HEK293T (cell line): ENCODE data around the gene GABPB1.

Experiments
- CTCF ChIA-PET: fragments of 350-600 bp; formaldehyde crosslinking; extraction: SDS; loops from one replicate; lab custom pipeline; 2021; ENCODE audit warnings: antibody characterized with exemption, inconsistent platforms; lab: Yijun Ruan, JAX
- POLR2A ChIA-PET: fragments of 350-600 bp; formaldehyde crosslinking; extraction: SDS; loops from one replicate; lab custom pipeline; 2020; ENCODE audit warnings: antibody characterized with exemption, inconsistent platforms; lab: Yijun Ruan, JAX
- DNase-seq: peaks from one replicate; pipeline ENCODE4 v3.0.0; 2012; ENCODE audit warnings: mixed read lengths; ENCODE audit errors: extremely low spot score
- ARNT ChIP-seq: fragments of 450-650 bp; IDR thresholded peaks from 2 replicates; pipeline ENCODE4 v1.6.1; 2017; ENCODE audit warnings: mild to moderate bottlenecking
- BHLHE40 ChIP-seq: fragments of 450-650 bp; IDR thresholded peaks from 2 replicates; pipeline ENCODE4 v1.6.1; 2016; ENCODE audit warnings: mild to moderate bottlenecking, moderate library complexity, borderline replicate concordance
- CTBP1 ChIP-seq: fragments of 450-650 bp; IDR thresholded peaks from 2 replicates; pipeline ENCODE4 v1.6.1; 2016; ENCODE audit warnings: borderline replicate concordance
- ELF4 ChIP-seq: fragments of 450-650 bp; IDR thresholded peaks from 2 replicates; pipeline ENCODE4 v1.6.1; 2017; ENCODE audit warnings: antibody characterized with exemption
- FOXA1 ChIP-seq: fragments of 450-650 bp; IDR thresholded peaks from 2 replicates; pipeline ENCODE4 v1.6.1; 2016; ENCODE audit warnings: mild to moderate bottlenecking
- FOXK2 ChIP-seq: fragments of 450-650 bp; IDR thresholded peaks from 2 replicates; pipeline ENCODE4 v1.6.1; 2016; ENCODE audit warnings: mild to moderate bottlenecking
- FOXM1 ChIP-seq: fragments of 450-650 bp; IDR thresholded peaks from 2 replicates; pipeline ENCODE4 v1.6.1; 2017; ENCODE audit warnings: mild to moderate bottlenecking, borderline replicate concordance
- HDGF ChIP-seq: fragments of 450-650 bp; IDR thresholded peaks from 2 replicates; pipeline ENCODE4 v1.6.1; 2017; ENCODE audit warnings: antibody characterized with exemption, borderline replicate concordance
- L3MBTL2 ChIP-seq: fragments of 450-650 bp; conservative IDR thresholded peaks from 2 replicates; pipeline ENCODE4 v1.6.1; 2016; ENCODE audit warnings: mild to moderate bottlenecking
- LEF1 ChIP-seq: fragments of 450-650 bp; IDR thresholded peaks from 2 replicates; pipeline ENCODE4 v1.6.1; 2017; ENCODE audit warnings: mild to moderate bottlenecking, borderline replicate concordance
- NFRKB ChIP-seq: fragments of 450-650 bp; IDR thresholded peaks from 2 replicates; pipeline ENCODE4 v1.6.1; 2016; ENCODE audit warnings: mild to moderate bottlenecking, moderate library complexity
- SP1 ChIP-seq: fragments of 450-650 bp; IDR thresholded peaks from 2 replicates; pipeline ENCODE4 v1.6.1; 2017
- SUZ12 ChIP-seq: fragments of 450-650 bp; IDR thresholded peaks from 2 replicates; pipeline ENCODE4 v1.6.1; 2016; ENCODE audit warnings: mild to moderate bottlenecking
- TARDBP ChIP-seq: fragments of 450-650 bp; IDR thresholded peaks from 2 replicates; pipeline ENCODE4 v1.6.1; 2016
- ZNF384 ChIP-seq: fragments of 450-650 bp; IDR thresholded peaks from 2 replicates; pipeline ENCODE4 v1.6.1; 2016
- TF ChIP-seq, protein P1 (sequence below): fragments of 450-650 bp; IDR thresholded peaks from 2 replicates; pipeline ENCODE4 v1.6.1; 2016

The GABPB1 gene

GRCh38 chr15:50275908-50276307, 79.1 kb downstream of the GABPB1 start:
- DNase-seq: no peak
- CTCF ChIA-PET: no interaction called here
- TF ChIP-seq ZNF384 (no peak), FOXM1 (no peak), SUZ12 (no peak)
- POLR2A ChIA-PET: no interaction called here

GRCh38 chr15:50275091-50275490, 79.9 kb downstream of the GABPB1 start:
- DNase-seq: no peak
- POLR2A ChIA-PET: no interaction called here
- TF ChIP-seq NFRKB (no peak), ZNF384 (no peak), FOXM1 (no peak), FOXK2 (no peak), SUZ12 (no peak), L3MBTL2 (no peak), LEF1 (no peak), TARDBP (no peak), FOXA1 (no peak), HDGF (no peak), ELF4 (no peak), CTBP1 (no peak), SP1 (no peak), BHLHE40 (no peak), ARNT (no peak)
- TF ChIP-seq, protein P1, sequence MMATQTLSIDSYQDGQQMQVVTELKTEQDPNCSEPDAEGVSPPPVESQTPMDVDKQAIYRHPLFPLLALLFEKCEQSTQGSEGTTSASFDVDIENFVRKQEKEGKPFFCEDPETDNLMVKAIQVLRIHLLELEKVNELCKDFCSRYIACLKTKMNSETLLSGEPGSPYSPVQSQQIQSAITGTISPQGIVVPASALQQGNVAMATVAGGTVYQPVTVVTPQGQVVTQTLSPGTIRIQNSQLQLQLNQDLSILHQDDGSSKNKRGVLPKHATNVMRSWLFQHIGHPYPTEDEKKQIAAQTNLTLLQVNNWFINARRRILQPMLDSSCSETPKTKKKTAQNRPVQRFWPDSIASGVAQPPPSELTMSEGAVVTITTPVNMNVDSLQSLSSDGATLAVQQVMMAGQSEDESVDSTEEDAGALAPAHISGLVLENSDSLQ: no peak
- CTCF ChIA-PET: no interaction called here

GRCh38 chr15:50267577-50267976, 87.4 kb downstream of the GABPB1 start:
- no peak for DNase-seq
- POLR2A ChIA-PET: no interaction called here
- CTCF ChIA-PET: no interaction called here
- TF ChIP-seq FOXK2: no peak
- TF ChIP-seq ELF4: no peak
- TF ChIP-seq, protein P1: no peak
- no peak for TF ChIP-seq ZNF384
- no peak for TF ChIP-seq L3MBTL2
- no peak for TF ChIP-seq SUZ12
- no peak for TF ChIP-seq LEF1
- TF ChIP-seq CTBP1: no peak
- TF ChIP-seq NFRKB: no peak
- TF ChIP-seq ARNT: no peak
- no peak for TF ChIP-seq BHLHE40
- TF ChIP-seq FOXM1: no peak
- no peak for TF ChIP-seq SP1
- no peak for TF ChIP-seq FOXA1
- no peak for TF ChIP-seq TARDBP
- no peak for TF ChIP-seq HDGF

- CTCF ChIA-PET: no interaction called here
- TF ChIP-seq LEF1: no peak
- no peak for DNase-seq
- POLR2A ChIA-PET: no interaction called here
These were observed 89.4 kb downstream of the GABPB1 start, which contains the start of gene HDC for GRCh38 chr15:50265620-50266019. Gene HDC, minus strand, starts transcription at chr15:50265726. Its CDS starts 103 bp downstream, at chr15:50265623.

DNA sequence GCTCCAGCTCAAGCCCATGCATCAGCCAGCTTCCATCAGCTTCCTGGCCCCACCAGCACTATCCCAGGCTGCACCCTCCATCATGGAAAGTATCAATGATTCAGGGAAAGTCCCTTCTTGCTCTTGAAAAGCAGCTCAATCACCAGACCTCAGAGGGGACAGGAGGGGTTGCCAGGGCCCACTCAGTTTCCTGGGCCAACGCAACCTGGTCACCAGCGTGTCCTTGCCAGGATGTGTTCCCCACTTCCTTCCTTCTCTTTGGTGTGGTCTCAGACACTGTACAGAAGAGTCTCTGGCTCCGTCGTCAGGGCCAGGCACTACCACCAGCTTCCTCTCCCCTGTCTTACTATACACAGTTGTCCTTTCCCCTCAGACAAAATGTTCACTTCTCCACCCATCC, 92.5 kb downstream of the GABPB1 start:
- CTCF ChIA-PET: interaction anchor here (0.6 kb wide), 1 partner anchor 1003 kb away, joined by 4 read pairs; no protein-coding TSS in a partner anchor
- no peak for TF ChIP-seq HDGF
- no peak for TF ChIP-seq BHLHE40
- no peak for TF ChIP-seq NFRKB
- TF ChIP-seq LEF1: no peak
- TF ChIP-seq SUZ12: no peak
- no peak for TF ChIP-seq ARNT
- no peak for TF ChIP-seq ZNF384
- TF ChIP-seq FOXK2: no peak
- TF ChIP-seq TARDBP: no peak
- TF ChIP-seq, protein P1: no peak
- TF ChIP-seq L3MBTL2: no peak
- TF ChIP-seq FOXM1: no peak
- DNase-seq: no peak
- POLR2A ChIA-PET: no interaction called here

GRCh38 chr15:50261981-50262380, 93.0 kb downstream of the GABPB1 start:
- no peak for TF ChIP-seq ARNT
- TF ChIP-seq SP1: no peak
- TF ChIP-seq L3MBTL2: no peak
- TF ChIP-seq, protein P1: no peak
- no peak for TF ChIP-seq FOXM1
- TF ChIP-seq HDGF: no peak
- no peak for TF ChIP-seq NFRKB
- no peak for TF ChIP-seq SUZ12
- no peak for TF ChIP-seq ELF4
- TF ChIP-seq FOXA1: no peak
- no peak for TF ChIP-seq LEF1
- TF ChIP-seq FOXK2: no peak
- ChIA-PET CTCF (interaction anchor here (0.6 kb wide), 1 partner anchor 1004 kb away, joined by 4 read pairs; no protein-coding TSS in a partner anchor), POLR2A (no interaction called here)
- no peak for DNase-seq
